Activated CD8-positive, alpha-beta memory T cell treated with anti-CD3 and anti-CD28 coated beads for 1 hour (primary cell): ENCODE data around the gene SMOC2.

Experiments
- DNase-seq, 2 donors: peaks; one replicate each; pipeline ENCODE4 v3.0.0-alpha.2; 2020; ENCODE audit warnings: low read depth in 1 of 2; ENCODE audit errors: extremely low read depth in 1 of 2

SMOC2 gene

GRCh38 chr6:168515376-168515775, 74.4 kb downstream of the SMOC2 start:
- no peak for DNase-seq

- no peak for DNase-seq
Observed at GRCh38 chr6:168516944-168517741, 76.2 kb downstream of the SMOC2 start.

- no peak for DNase-seq
Observed at GRCh38 chr6:168517742-168518347, 76.9 kb downstream of the SMOC2 start.

- no peak for DNase-seq
Observed at GRCh38 chr6:168518348-168518745, 77.4 kb downstream of the SMOC2 start.

GRCh38 chr6:168518867-168519266, 77.9 kb downstream of the SMOC2 start:
- DNase-seq: no peak

GRCh38 chr6:168520233-168520632, 79.2 kb downstream of the SMOC2 start:
- no peak for DNase-seq

- no peak for DNase-seq
Observed at GRCh38 chr6:168524571-168525001, 83.6 kb downstream of the SMOC2 start.

- no peak for DNase-seq
Observed at GRCh38 chr6:168525114-168525513, 84.1 kb downstream of the SMOC2 start.

- no peak for DNase-seq
Observed at GRCh38 chr6:168525926-168526630, 85.1 kb downstream of the SMOC2 start.

- no peak for DNase-seq
Observed at GRCh38 chr6:168526841-168527281, 85.9 kb downstream of the SMOC2 start.

- DNase-seq: no peak
Observed at GRCh38 chr6:168527451-168528210, 86.6 kb downstream of the SMOC2 start.

GRCh38 chr6:168528474-168529095, 87.6 kb downstream of the SMOC2 start:
- no peak for DNase-seq

GRCh38 chr6:168529214-168529613, 88.2 kb downstream of the SMOC2 start:
- DNase-seq: no peak

- no peak for DNase-seq
Observed at GRCh38 chr6:168530653-168531071, 89.7 kb downstream of the SMOC2 start.

- DNase-seq: no peak
Observed at GRCh38 chr6:168532070-168532469, 91.1 kb downstream of the SMOC2 start.

- DNase-seq: no peak
Observed at GRCh38 chr6:168533414-168533813, 92.4 kb downstream of the SMOC2 start.

- DNase-seq: no peak
Observed at GRCh38 chr6:168534265-168534664, 93.3 kb downstream of the SMOC2 start.

GRCh38 chr6:168535711-168536110, 94.7 kb downstream of the SMOC2 start:
- no peak for DNase-seq

- no peak for DNase-seq
Observed at GRCh38 chr6:168536196-168536595, 95.2 kb downstream of the SMOC2 start.

GRCh38 chr6:168536665-168537539, 95.9 kb downstream of the SMOC2 start:
- DNase-seq: no peak
